DOHH2 (cell line): ENCODE results near the gene CDH4.

Source experiments
- CTCF ChIP-seq: fragments of 200-600 bp; sonication (generic); IDR thresholded peaks from one replicate; pipeline ENCODE4 v1.5.1; 2014; ENCODE audit warnings: antibody characterized with exemption, mild to moderate bottlenecking, low read depth, low read length; ENCODE audit not compliant: poor library complexity, severe bottlenecking
- EZH2phosphoT487 ChIP-seq: fragments of 200-600 bp; sonication (generic); IDR thresholded peaks from 2 replicates; pipeline ENCODE4 v1.6.1; 2017; ENCODE audit warnings: borderline replicate concordance, mild to moderate bottlenecking, antibody characterized with exemption, low read length, moderate library complexity, mixed read lengths

- TF ChIP-seq EZH2phosphoT487: no peak
- no peak for TF ChIP-seq CTCF
These were observed 100.5 kb downstream of the CDH4 start for GRCh38 chr20:61352346-61353260.
